ENCODE measurements around the gene C10orf53.

The C10orf53 gene

GRCh38 chr10:49740346-49741107 is 61.1 kb downstream of the C10orf53 start:
- no peak for DNase-seq

DNA sequence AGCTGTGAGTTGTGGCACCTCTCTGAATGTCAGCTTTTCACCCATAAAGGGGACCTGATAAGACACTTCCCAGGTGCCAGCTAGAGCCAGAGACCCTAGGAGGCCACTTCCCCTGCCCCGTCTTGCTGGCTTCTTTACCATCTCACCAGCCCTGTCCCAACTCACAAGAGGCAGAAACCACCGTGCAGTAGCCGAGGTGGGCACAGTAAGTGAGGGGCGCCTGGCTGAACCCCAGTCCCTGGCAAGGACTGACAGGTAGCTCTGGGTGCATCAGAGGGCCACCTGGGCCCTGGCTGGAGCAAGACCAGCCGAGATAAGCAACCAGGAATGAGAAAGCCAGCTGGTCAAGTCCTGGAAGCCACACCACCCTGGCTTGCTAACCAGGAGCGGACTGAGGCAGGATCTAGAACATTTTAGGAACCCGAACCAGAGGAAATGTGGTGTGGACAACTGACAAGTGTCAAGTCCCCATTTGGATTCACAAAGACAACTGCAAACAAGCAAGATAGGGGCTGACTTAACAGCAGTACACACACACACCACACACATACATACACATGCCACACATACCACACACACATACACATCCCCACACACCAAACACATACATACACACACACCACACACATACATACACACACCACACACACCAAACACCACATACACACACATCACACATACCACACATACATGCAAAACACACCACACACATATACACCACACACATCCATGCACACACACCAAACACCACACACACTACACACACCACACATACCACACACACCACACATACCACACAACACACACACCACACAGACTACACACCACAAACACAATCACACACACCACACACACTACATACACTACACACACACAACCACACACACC is 61.9 kb downstream of the C10orf53 start:
- DNase-seq = no peak

GRCh38 chr10:49742683-49743463 is 63.4 kb downstream of the C10orf53 start:
- DNase-seq = no peak

DNA sequence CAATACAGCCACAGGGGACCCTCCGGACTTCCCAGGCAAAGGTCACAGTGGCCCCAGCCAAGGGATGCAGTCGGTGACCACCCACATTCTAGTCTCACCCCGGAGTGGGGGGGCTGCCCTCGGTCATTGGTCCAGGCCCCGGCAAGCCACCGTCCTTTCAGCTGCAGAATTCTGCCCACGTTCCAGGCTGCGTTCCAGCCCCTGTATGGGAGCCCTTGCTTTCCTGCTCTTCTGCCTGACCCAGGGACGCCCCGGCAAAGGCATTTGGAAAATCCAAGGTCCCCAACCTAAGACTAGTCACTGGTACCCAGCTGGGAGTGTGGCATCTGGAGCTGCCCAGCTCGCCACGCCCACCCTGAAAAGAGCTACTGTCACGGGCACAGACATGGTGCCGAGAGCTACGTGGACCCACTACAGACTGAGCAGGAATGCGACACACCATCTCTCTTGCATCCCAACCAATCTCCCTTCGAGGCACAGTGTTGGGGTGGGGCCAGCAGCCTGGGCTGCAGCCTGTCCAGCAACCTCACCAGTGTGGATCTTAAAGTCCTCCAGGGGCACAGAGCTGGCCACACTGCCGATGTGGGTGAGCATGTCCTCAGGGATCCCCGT is 64.1 kb downstream of the C10orf53 start:
- no peak for DNase-seq

DNA sequence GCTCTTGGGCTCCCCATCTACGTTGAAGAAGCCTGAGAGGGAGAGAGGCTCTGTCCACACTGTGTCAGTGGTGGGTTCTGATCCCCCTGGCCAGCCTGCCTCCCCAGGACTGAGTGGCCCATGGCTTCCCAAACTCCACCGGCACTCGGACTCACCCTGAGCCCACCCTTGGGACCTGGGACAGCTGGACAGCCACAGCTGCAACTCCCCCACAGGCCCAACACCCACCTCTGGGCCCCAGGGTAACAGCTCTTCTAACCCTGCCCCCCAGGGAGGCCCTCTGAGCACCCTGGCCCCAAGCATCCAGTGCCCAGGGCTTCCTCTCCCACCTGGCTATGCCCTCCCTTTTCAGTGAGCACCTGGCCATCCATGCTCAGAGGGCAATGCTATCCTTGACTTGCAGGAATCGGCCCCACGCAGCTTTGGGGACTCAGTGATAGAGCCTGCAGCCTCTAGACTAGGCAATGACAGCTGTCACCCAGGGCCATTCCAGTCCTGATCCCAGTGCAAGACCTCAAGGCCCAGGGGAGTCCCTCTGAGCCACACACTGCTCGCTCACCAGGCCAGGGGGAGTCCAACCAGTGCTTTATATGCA is 64.7 kb downstream of the C10orf53 start:
- no peak for DNase-seq

DNA sequence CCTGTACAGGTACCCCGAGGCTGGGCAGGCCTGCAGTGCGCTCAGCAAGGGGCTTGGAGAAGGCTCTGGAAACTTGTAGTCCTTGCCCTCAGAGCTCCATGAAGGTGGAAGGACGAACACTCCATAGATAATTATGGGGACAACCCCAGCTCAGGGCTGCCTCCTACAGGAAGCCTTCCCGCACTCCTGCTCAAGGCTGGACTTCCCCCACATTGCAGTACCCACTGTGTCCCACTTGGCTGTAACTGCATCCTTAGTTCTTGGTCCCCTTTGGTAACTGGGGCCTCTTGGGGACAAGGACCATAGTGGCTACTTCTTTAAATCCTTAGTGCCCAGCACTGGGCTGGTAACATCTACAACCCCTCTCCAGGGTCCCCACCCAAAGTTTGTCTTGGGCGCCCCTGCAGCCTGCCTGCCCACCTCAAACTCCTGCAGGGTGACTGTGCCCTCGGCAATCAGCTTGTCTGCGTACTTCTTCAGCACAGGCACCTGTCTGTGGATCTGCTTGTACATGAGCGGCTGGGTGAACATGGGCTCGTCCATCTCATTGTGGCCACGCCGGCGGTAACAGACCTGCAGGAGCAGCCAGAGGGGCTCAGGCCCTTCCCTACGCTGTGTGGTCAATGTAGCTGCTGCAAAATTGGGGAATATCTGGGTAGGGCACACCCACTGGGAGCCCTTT is 65.6 kb downstream of the C10orf53 start:
- no peak for DNase-seq

DNA sequence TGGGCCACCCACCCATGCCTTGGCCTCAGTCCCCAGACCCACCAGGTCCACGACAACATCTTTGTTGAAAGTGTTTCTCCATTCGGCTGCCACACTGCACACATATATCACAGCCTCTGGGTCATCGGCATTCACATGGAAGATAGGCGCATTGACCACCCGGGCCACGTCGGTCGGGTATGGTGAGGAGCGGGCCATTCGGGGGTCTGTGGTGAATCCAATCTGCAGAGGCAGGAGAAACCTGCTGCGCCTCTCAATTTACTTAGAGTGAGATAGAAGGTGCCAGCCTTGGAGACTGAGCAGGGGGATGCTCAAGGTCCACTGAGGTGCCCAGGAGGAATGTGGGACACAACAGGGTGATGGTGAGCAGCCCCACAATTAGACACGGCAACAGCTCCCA is 66.3 kb downstream of the C10orf53 start:
- DNase-seq = no peak

DNA sequence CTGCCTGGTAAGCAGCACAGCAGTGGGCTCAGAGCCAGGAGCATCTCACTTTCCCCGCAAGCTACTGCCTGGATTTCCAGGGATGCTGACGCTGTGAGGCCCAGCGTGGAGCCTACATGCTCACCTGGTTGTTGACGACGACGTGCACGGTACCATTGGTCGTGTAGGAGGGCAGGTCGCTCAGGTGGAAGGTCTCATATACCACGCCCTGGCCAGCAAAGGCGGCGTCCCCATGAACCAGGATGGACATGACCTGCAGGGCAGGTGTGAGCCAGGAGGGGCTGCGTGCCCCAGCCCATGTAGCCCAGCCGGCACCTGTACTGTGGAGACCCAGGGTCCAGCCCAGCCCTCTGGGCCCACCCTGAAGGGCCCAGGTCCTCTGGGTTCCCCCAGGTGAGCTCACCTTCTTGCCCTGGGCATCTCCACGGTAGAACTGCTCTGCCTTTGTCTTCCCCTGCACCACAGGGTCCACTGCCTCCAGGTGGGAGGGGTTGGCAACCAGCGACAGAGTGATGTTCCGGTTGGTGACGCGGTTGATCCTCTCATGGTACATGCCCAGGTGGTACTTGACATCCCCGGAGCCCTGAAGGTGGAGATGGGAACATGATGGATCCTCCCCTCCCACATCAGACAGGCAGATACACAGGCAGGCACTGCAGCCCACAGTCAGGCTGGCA is 67.3 kb downstream of the C10orf53 start:
- no peak for DNase-seq
